Small intestine (tissue), 7 donors: ENCODE data around the gene DGAT2. TPM values are rescaled to one million over a fixed set of nuclear protein-coding genes. Genes with fewer than 3 reads are reported as not detected.

ENCODE experiments used
- DNase-seq, 2 donors: peaks; one replicate each; pipeline versions ENCODE4 v3.0.0 to v3.0.0-alpha.2; 2013
- FAIRE-seq: peaks from 2 replicates; lab custom pipeline; 2012; peaks lifted over from hg19 to GRCh38; lab: Jason Lieb, UNC
- H3K27ac ChIP-seq, 3 donors: one replicate each; pipeline ENCODE4 v1.5.1; 2013; ENCODE audit warnings: low read length in 2 of 3, mild to moderate bottlenecking in 2 of 3, control low read depth in 1 of 3, inconsistent platforms in 1 of 3, low read depth in 1 of 3, moderate library complexity in 1 of 3
- H3K27me3 ChIP-seq, 3 donors: one replicate each; pipeline ENCODE4 v1.6.1; 2013; ENCODE audit warnings: low read length in 3 of 3, inconsistent platforms in 1 of 3; ENCODE audit not compliant: control insufficient read depth in 3 of 3, insufficient read depth in 3 of 3
- H3K36me3 ChIP-seq, 3 donors: one replicate each; pipeline ENCODE4 v1.6.1; 2013; ENCODE audit warnings: low read length in 3 of 3, inconsistent platforms in 1 of 3, low read depth in 1 of 3, mild to moderate bottlenecking in 1 of 3, moderate library complexity in 1 of 3; ENCODE audit not compliant: control insufficient read depth in 3 of 3, insufficient read depth in 2 of 3
- H3K4me1 ChIP-seq, 3 donors: one replicate each; pipeline ENCODE4 v1.6.1; 2013; ENCODE audit warnings: low read length in 2 of 3, inconsistent platforms in 1 of 3, low read depth in 1 of 3, mild to moderate bottlenecking in 1 of 3, moderate library complexity in 1 of 3; ENCODE audit not compliant: control insufficient read depth in 3 of 3, insufficient read depth in 2 of 3
- H3K4me3 ChIP-seq, 3 donors: one replicate each; pipeline ENCODE4 v1.5.1; 2013; ENCODE audit warnings: low read length in 3 of 3, control low read depth in 1 of 3, inconsistent platforms in 1 of 3, low read depth in 1 of 3, mild to moderate bottlenecking in 1 of 3, moderate library complexity in 1 of 3
- H3K9me3 ChIP-seq, 2 donors: one replicate each; pipeline ENCODE4 v1.6.1; 2013; ENCODE audit warnings: low read depth in 1 of 2, low read length in 1 of 2; ENCODE audit not compliant: control insufficient read depth in 2 of 2, insufficient read depth in 1 of 2
- WGBS, 3 donors: extraction: QIAGEN DNeasy Blood & Tissue Kit; methylation state at CpG; one replicate each; pipeline ENCODE4 v1.1.7; 2013; 5-methylcytosine and 5-hydroxymethylcytosine counted together
- polyA plus RNA-seq, 4 donors: library from polyadenylated mRNA; stranded (reverse) in 3 of 4; unstranded in 1 of 4; fragments of 200-250 nt in 3 of 4; fragments of 120-200 nt in 1 of 4; gene quantifications; one replicate each; pipeline versions ENCODE4 v1.2.1 to v1.2.3, GENCODE V29; 2013
- donor health status: healthy with polysubstance abuse.
- donor health status: control.
- donor health status: control.
- donor health status: Bipolar disorder and iron deficiency.
- donor health status: healthy.

The DGAT2 gene
- polyA plus RNA-seq, 4 donors = 5.8 to 97.5 (median 16.4) TPM

GRCh38 chr11:75760710-75761493, 7.7 kb upstream of the DGAT2 start:
- H3K9me3 ChIP-seq = no peaks in the 10 kb centered on the region
- H3K36me3 ChIP-seq = no peaks in the 10 kb centered on the region
- H3K27ac ChIP-seq = no peak overlapping the region
- H3K27me3 ChIP-seq = no peaks in the 10 kb centered on the region
- FAIRE-seq (no peak), DNase-seq (no peak)
- peaks cover 0 to 19% (median 0%) of the 10 kb centered on the region in 3 donors for H3K4me1 ChIP-seq
- WGBS, 3 donors = 87 to 89% (median 88%) methylated on average over 3 of the region's 3 CpGs
- H3K4me3 ChIP-seq = no peak overlapping the region

- FAIRE-seq (no peak), DNase-seq (no peak)
- no peaks in the 10 kb centered on the region for H3K9me3 ChIP-seq
- no peaks in the 10 kb centered on the region for H3K27me3 ChIP-seq
- H3K27ac ChIP-seq = no peak overlapping the region
- H3K4me3 ChIP-seq = no peak overlapping the region
- H3K36me3 ChIP-seq = no peaks in the 10 kb centered on the region
- WGBS, 3 donors = 91 to 94% (median 91%) methylated on average over 8 of the region's 8 CpGs
- peaks cover 0 to 19% (median 0%) of the 10 kb centered on the region in 3 donors for H3K4me1 ChIP-seq
These were observed 6.4 kb upstream of the DGAT2 start for GRCh38 chr11:75762158-75762557.

DNA sequence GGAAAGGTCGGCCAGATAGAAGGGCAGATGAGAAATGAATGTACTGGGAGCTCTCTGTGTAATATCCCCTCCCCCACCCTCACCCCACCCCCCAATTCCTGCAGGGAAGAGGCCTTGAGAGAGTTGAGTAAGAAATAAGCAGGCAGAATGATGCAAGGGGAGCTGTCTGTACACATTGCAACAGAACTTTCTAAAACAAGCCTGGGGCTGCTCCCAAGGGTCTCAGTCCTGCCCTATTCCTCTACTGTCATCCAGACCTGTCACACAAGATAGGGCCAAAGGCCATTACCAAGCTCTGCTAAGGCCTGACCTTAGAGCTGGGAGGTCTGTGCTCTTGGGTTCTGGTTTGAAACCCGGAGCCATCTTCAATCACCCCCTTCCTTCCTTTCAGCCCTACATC, 5.7 kb upstream of the DGAT2 start:
- 82 to 85% (median 83%) methylated on average over 2 of the region's 2 CpGs for WGBS, 3 donors
- Histone ChIP-seq H3K4me1 (peaks cover 0 to 21% (median 0%) of the 10 kb centered on the region in 3 donors), H3K4me3 (no peak overlapping the region), H3K36me3 (no peaks in the 10 kb centered on the region), H3K27ac (no peak overlapping the region), H3K9me3 (no peaks in the 10 kb centered on the region), H3K27me3 (peaks cover 0 to 5% (median 0%) of the 10 kb centered on the region in 3 donors)
- DNase-seq (no peak), FAIRE-seq (no peak)

DNA sequence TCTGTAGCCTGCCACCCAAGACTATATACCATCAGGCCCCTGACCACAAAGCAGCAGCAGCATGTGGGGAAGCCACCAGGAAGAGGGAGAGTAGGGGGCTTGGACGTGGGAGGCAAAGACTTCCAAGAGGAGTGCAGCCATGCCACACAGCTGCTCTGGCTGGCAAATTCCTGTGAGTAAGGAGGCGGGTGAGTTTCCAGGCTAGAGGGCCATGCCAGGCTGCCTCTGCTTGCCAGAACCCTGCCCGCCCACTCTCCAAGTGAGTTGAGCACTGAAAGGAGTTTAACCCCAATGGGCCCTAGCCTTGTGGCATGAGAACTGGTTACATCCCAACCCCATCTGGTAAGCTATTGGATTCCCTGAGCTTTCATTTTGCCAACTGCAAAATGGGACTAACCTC, 4.7 kb upstream of the DGAT2 start:
- Histone ChIP-seq H3K36me3 (no peaks in the 10 kb centered on the region), H3K4me3 (no peak overlapping the region), H3K4me1 (peaks cover 0 to 25% (median 0%) of the 10 kb centered on the region in 3 donors), H3K27me3 (peaks cover 0 to 12% (median 0%) of the 10 kb centered on the region in 3 donors), H3K27ac (no peak overlapping the region), H3K9me3 (no peaks in the 10 kb centered on the region)
- WGBS, 3 donors = 77 to 88% (median 79%) methylated on average over 3 of the region's 3 CpGs
- DNase-seq (no peak), FAIRE-seq (no peak)

DNA sequence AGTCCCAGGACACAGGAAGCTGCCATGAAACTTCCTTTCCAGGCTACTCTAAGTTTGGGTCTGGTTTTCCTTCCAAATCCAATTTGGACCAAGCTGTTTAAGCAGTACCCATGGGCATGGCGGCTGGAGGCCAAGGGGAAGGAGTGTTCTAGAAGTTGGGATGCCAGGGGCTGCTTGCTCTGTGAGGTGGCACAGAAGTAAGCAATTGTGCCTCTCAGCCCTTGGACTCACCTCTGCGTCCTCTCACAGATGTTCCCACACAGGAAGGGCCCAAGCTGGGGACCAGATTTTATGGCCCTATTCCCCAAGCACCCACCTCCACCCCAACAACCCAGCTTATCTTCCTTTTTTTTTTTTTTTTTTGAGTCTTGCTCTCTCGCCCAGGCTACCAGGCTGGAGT, 3.5 kb upstream of the DGAT2 start:
- no peak overlapping the region for H3K27ac ChIP-seq
- FAIRE-seq (no peak), DNase-seq (no peak)
- H3K27me3 ChIP-seq = peaks cover 0 to 16% (median 0%) of the 10 kb centered on the region in 3 donors
- no peak overlapping the region for H3K4me3 ChIP-seq
- H3K9me3 ChIP-seq = no peaks in the 10 kb centered on the region
- 88 to 96% (median 93%) methylated on average over 3 of the region's 3 CpGs for WGBS, 3 donors
- H3K4me1 ChIP-seq = peaks cover 0 to 26% (median 0%) of the 10 kb centered on the region in 3 donors
- no peaks in the 10 kb centered on the region for H3K36me3 ChIP-seq

GRCh38 chr11:75766443-75767227, 1.9 kb upstream of the DGAT2 start:
- Histone ChIP-seq H3K4me1 (peaks cover 0 to 13% (median 0%) of the 10 kb centered on the region in 3 donors), H3K27me3 (peaks cover 0 to 16% (median 1%) of the 10 kb centered on the region in 3 donors), H3K9me3 (no peaks in the 10 kb centered on the region), H3K27ac (no peak overlapping the region), H3K4me3 (no peak overlapping the region), H3K36me3 (no peaks in the 10 kb centered on the region)
- 72 to 75% (median 74%) methylated on average over 4 of the region's 4 CpGs for WGBS, 3 donors
- no peak for FAIRE-seq
- no peak for DNase-seq

DNA sequence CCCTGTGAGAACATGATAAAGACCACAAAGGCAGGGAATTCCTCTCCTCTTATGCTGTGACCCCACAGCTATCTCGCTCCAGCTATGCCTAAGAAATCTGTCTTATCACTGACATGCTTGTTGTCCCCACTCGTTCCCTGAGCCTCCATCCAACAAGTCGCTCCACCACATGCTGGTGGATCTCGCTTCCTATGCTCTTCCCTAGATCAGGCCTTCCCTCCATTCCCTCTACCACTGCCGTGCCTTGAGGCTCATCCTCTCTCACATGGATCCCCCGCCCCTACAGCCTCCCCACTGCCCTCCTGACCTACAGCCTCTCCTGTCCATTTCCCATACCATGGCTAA, 1.4 kb upstream of the DGAT2 start:
- H3K27me3 ChIP-seq = peaks cover 0 to 16% (median 1%) of the 10 kb centered on the region in 3 donors
- peaks cover 0 to 4% (median 0%) of the 10 kb centered on the region in 3 donors for H3K36me3 ChIP-seq
- no peak overlapping the region for H3K27ac ChIP-seq
- H3K4me1 ChIP-seq = peaks cover 0 to 13% (median 0%) of the 10 kb centered on the region in 3 donors
- WGBS, 3 donors = 92 to 97% (median 94%) methylated on average over 6 of the region's 6 CpGs
- no peak for FAIRE-seq
- H3K9me3 ChIP-seq = no peaks in the 10 kb centered on the region
- no peak for DNase-seq
- no peak overlapping the region for H3K4me3 ChIP-seq

DNA sequence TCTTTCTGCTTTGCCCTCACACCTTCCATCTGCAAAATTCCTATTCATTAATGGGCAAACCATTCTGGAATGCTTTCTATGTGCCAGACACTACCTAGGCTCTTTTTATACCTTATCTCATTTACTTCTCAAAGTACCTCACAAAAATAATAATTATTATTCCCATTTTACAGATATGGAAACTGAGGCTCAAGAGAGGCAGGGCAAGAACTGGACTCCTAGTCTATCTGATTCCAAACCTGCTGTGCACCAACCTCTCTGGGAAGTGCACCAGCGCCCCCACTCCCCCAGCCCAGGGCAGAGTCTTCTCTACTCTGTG, 826 bp upstream of the DGAT2 start:
- no peak for DNase-seq
- H3K4me1 ChIP-seq = peaks cover 0 to 13% (median 0%) of the 10 kb centered on the region in 3 donors
- 23 to 49% (median 25%) methylated on average over 1 of the region's 1 CpG for WGBS, 3 donors
- peak overlapping the region in 1 of 3 donors; percentile 80 for H3K4me3 ChIP-seq
- no peaks in the 10 kb centered on the region for H3K9me3 ChIP-seq
- peaks cover 0 to 9% (median 0%) of the 10 kb centered on the region in 3 donors for H3K36me3 ChIP-seq
- no peak overlapping the region for H3K27ac ChIP-seq
- FAIRE-seq = no peak
- peaks cover 0 to 16% (median 1%) of the 10 kb centered on the region in 3 donors for H3K27me3 ChIP-seq
